CD4-positive, alpha-beta T cell treated with Interleukin-1 beta for 1 hour (primary cell): ENCODE measurements around the gene DLGAP4.
"Not testable (repeated sequence)": the region's sequence is repeated elsewhere in the genome, so short reads cannot be mapped to it uniquely, and the experiment has no call there.

ENCODE experiments used
- DNase-seq, 2 donors: peaks; one replicate each; pipeline ENCODE4 v3.0.0-alpha.2; 2020 to 2022

DLGAP4 gene

DNA sequence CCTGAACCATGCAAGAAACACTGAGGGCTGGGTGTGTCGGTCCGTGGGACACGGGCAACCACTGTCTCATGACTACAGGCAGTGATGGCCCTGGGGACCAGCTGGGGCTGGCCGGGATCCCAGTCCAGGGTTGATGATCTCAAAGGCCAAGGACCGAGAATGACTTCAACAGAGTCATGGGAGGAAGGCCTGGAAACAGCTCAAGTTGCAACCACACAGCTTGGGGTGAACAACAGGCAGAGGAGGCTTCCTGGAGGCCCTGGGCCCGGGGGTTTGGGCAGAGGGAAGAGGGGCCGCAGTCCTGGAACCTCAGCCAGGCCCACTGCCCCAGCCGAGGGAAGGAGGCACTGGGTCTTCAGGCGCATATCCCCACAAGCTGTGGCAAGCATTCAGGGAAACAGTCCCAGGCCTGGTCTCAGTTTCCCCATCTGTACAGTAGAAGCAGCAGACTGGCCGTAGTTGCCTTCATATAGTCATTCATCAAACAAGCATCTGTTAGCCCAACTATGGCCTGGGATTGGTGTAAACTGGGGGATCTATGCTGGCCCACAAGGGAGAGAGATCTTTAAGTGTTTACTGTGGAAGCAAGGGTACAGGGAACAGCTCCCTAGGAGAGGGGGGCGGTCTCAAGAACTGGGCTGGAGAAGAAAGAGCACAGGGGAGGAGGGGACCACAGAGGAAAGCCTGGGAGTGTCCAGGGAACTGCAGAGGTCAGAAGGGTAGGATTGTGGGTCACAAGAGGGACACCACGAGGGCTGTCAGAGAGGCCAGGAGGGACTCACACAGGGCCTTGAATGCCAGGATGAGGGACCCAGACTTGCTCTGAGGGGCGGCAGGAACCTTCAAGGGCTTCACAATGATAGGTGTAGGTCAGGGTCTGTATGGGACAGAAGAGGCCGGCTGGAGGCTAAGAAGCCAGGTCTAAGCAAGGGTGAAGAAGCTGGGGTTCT lies 237.3 kb downstream of the DLGAP4 start:
- DNase-seq, result no peak

DNA sequence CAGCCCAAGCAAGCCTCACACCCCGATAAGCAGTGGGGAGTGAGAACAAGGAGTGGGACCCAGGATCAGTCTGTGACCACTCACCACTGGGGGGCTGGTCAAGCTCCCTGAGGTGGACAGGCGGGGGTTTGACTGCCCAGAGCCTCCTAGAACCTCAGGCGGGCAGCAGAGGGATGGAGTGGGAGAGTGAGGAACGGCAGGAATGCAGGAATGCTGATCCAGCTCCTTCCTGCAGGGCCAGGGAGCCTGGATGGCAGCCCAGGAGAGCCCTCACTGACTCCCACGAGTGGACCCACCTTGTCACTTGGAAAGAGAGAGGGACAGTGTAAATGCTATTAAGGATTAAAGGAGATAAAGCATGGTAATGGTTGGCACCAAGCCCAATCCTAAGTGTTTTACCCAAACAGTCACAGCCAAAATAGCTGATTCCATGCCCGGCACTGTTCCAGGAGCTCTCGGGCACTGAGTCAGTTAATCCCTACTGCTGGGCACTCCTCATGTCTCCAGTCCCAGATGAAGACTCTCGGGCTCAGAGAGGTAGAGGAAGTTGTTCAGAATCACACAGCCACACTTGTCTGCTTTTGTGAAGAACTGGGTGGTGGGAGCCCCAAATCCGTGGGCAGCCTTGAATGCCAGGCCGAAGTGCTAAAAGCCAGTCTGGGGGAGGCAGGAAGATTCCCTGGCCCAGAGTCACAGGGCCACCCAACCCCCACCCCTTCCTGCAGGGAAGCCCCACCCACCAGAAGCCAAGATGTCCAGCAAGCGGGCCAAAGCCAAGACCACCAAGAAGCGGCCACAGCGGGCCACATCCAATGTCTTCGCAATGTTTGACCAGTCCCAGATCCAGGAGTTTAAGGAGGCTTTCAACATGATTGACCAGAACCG lies 238.2 kb downstream of the DLGAP4 start:
- DNase-seq, result no peak

DNA sequence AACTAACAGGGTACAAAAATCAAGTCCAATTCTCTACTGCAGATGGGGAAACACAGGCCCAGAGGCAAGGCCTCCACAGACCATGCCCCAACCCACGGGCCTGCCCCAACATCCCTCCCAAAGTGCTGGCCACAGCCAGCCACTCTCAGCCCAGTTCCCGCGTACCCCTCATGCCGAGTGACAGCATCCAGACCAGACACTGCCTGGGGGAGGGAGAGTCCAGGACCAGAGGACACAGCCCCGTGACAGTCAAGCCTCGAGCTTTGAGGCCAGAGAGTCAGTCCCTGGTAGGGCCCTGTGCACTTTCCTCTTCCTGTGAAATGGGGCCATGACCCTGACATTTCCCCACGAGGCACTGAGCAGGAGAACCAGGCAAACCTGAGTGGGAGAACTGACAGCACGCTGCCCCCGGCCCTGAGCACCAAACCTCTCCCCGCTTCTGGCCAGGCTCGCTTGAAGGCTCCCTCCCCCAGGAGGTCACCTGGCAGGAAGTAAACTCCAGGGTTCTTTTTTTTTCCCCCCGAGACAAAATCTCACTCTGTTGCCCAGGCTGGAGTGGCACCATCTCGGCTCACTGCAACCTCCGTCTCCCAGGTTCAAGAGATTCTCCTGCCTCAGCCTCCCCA lies 240.1 kb downstream of the DLGAP4 start:
- no peak for DNase-seq

DNA sequence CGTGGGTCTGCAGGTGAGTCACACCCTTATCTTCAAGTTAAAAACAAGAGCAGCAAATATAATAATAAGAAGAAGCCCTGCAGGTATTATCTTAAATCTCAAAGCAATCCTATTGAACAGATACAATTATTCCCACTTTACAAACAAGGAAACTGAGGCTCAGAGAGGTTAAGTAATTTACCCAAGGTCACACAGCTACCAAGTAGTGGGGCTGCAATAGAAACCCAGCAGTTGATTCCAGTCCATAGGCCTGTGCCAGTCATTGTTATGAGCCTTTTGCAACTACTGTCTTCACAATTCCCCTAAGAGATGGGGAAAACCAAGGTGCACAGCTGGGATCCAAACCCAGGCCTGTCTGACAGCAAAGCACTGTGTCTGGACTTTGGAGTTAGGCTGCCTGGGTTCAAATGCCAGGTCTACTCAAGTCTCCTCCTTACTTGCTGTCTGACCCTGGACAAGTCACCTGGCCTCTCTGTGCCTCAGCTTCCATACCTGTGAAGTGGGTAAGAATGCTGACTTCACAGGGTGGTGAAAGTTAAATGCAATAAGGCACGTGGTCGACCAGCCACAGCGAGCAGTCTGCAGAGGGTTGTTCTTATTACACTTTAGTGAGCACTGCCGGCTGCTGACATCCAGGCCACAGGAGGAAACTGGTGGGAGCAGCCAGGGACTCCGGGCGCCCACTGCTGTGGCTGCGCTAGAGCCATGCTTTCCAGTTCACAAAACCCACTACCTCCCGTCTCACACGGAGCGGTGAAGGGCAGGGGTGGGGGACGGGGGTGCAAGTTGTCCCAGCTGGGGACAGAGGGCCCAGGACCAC lies 241.3 kb downstream of the DLGAP4 start:
- no peak for DNase-seq

DNA sequence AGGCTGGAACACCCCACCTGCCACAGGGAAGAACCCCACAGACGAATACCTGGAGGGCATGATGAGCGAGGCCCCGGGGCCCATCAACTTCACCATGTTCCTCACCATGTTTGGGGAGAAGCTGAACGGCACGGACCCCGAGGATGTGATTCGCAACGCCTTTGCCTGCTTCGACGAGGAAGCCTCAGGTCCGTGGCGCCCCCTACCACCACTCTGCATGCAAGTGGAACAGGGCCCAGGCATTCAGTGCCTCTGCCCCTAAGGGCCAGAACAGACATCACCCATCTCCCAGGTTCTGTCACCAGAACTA lies 241.8 kb downstream of the DLGAP4 start:
- no peak for DNase-seq

DNA sequence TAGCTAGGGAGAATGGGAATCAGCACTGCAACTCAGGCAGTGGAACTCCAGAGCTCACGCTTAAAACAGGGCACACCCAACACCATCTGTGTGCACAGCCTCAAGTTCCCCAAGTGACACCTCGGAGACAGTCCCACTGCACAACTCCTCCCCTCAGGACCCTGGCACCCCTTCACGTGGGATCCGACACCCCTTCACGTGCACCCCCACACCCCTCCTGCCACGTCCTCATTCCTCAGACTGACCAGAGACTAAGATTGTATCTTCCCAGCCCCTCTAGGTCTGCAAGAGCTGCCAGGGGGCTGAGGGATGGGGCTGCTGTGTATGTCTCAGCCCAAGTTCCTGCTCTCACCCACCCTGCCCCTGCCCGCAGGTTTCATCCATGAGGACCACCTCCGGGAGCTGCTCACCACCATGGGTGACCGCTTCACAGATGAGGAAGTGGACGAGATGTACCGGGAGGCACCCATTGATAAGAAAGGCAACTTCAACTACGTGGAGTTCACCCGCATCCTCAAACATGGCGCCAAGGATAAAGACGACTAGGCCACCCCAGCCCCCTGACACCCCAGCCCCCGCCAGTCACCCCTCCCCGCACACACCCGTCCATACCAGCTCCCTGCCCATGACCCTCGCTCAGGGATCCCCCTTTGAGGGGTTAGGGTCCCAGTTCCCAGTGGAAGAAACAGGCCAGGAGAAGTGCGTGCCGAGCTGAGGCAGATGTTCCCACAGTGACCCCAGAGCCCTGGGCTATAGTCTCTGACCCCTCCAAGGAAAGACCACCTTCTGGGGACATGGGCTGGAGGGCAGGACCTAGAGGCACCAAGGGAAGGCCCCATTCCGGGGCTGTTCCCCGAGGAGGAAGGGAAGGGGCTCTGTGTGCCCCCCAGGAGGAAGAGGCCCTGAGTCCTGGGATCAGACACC lies 242.8 kb downstream of the DLGAP4 start:
- DNase-seq, result no peak

DNA sequence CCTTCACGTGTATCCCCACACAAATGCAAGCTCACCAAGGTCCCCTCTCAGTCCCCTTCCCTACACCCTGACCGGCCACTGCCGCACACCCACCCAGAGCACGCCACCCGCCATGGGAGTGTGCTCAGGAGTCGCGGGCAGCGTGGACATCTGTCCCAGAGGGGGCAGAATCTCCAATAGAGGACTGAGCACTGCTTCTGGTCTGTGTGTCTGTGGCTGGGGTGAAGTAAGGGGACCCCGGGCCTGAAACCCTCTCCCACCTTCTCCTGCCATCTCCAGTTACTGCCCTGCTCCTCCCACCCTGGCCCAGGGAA lies 243.4 kb downstream of the DLGAP4 start:
- no peak for DNase-seq

DNA sequence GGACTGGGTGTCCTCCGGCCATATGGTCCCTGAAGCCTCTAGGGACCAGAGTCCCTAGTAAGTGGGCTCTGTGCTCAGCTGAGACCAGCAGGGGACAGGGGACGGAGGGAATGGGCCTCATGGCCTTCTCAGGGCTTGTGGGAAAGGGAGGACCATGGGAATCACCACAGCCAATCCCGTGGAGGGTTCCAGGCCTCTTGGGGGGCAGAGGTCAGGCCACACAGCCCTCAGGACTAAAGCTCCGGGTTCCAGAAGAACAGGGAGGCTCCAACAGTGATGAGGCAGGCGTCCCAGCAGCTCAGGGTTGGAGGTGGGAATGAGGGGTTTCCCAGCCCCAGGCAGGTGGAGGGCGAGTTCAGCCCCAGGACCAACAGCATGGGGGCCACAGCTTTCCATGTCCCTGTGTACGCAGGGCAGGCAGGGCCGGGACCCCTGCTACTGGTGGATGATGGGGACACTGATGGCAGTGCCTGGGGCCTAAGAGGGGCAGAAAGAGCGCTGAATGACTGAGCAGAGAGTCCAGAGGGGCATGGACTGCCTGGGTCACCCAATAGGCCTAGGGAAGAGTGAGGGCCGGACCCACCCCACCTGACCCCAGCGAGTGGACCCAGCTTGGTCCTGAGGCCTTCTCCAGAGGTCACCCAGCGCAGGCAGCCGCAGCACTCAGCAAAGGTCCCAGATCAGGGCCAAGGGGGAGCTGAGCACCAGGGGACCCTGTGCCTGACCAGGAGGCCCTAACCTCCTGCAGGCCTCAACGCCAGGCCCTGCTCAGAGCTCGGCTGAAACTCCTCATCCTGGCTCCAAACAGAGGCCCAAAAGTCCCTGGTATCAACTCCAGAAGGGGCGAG lies 244.0 kb downstream of the DLGAP4 start:
- DNase-seq, result no peak

DNA sequence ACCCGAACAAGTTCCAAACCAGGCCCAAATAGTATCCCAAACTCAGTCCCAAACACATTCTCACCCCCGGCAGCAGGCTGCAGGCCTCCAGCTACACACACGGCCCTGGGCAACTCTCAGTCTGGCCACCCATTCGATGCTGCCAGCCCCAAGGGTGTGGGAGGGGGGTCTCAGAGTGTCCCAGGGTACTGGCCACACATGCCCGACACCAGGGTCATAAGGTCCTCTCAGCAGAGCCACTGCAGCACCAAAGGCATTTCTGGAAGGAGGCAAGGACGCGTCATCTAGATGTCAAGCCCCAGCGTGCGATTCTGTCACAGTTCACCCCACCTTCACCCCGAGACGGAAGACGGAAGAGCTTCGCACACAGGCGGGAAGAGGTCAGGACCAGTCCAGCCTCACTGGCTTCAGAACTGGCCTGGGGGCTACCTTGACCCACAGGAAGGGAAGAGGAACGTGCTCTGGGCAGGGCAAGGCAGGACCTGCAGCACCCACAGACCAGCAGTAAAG lies 244.7 kb downstream of the DLGAP4 start:
- DNase-seq, result no peak

DNA sequence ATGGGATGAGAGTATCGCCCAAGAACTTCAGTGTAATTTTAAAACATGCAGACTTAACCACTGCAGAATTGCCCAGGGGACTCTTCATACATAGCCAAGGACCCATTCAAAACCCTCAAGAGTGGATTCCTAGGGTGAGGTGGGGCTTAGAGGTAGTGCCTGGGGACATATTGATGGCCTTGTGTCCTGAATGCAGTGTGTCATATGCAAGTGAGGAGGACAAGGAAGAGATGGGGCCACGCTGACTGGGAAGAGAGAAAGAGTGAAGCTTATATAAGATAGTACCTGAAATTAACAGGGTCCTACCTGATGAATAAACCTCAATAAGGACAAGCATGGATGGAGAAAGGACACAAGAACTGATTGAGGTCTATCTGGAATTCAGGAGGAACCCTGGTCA lies 249.1 kb downstream of the DLGAP4 start:
- no peak for DNase-seq

DNA sequence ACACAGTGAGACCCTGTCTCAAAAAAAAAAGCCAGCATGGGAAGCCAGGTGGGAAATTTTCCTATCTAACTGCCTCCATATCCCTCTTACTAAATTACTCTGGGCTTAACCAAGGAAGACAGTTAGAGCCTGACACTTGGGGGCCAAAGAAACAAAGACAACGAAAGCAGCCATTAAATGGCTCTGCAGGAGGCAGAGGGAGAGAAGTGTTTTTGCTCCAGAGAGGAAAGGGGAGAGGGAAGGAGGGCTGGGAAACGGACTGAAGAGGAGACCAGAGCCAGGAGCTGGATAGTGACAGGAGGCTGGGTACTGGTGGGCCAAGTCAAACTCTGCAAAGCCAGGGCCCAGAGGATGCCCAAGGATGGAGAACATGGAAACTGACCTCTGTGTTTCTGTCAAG lies 256.6 kb downstream of the DLGAP4 start:
- DNase-seq, result no peak

DNA sequence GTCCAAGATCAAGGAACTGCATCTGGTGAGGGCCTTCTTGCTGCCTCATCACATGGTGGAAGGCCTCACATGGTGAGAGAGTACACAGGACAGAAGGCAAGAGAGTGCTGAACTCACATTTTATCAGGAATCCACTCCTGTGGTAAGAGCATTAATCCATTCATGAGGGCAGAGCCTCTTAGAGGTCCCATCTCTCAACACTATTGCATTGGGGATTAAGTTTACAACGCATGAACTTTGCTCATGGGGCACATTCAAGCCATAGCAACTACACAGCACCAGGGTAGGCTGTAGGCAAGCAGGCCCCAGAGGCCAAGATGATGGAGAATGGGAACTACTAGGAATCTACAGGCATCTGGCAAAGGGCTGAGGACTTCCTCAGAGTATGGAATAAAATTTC lies 257.2 kb downstream of the DLGAP4 start:
- no peak for DNase-seq

DNA sequence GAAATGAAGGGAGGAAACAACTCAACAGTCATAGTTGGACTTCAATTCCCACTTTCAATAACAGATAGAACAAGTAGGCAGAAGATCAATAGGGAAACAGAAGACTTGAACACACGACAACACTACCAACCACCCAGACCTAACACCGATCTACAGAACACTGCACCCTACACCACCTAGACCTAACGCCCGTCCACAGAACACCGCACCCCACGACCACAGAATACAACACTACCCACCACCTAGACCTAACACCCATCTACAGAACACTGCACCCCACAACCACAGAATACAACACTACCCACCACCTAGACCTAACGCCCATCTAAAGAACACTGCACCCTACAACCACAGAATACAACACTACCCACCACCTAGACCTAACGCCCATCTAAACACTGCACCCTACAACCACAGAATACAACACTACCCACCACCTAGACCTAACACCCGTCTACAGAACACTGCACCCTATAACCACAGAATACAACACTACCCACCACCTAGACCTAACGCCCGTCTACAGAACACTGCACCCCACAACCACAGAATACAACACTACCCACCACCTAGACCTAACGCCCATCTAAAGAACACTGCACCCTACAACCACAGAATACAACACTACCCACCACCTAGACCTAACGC lies 258.1 kb downstream of the DLGAP4 start:
- not testable (repeated sequence) for DNase-seq

DNA sequence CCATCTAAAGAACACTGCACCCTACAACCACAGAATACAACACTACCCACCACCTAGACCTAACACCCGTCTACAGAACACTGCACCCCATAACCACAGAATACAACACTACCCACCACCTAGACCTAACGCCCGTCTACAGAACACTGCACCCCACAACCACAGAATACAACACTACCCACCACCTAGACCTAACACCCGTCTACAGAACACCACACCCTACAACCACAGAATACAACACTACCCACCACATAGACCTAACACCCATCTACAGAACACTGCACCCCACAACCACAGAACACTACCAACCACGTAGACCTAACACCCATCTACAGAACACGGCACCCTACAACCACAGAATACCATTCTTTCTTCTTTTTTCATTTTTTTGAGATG lies 258.6 kb downstream of the DLGAP4 start:
- DNase-seq, result peak; percentile 40 to 41

DNA sequence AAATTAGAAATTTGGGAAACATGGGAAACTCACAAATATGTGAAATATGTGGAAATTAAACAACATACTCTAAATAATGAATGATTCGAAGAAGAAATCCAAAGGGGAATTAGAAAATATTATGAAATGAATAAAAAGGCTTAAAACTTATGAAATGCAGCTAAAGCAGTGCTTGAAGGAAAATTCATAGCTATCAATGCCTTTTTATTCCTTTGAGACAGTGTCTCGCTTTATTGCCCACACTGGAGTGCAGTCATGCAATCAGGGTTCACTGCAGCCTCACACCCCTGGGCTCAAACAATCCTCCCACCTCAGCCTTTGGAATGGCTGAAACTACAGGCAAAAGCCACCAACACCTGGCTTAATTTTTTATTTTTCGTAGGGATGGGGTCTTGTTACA lies 259.4 kb downstream of the DLGAP4 start:
- DNase-seq, result no peak

DNA sequence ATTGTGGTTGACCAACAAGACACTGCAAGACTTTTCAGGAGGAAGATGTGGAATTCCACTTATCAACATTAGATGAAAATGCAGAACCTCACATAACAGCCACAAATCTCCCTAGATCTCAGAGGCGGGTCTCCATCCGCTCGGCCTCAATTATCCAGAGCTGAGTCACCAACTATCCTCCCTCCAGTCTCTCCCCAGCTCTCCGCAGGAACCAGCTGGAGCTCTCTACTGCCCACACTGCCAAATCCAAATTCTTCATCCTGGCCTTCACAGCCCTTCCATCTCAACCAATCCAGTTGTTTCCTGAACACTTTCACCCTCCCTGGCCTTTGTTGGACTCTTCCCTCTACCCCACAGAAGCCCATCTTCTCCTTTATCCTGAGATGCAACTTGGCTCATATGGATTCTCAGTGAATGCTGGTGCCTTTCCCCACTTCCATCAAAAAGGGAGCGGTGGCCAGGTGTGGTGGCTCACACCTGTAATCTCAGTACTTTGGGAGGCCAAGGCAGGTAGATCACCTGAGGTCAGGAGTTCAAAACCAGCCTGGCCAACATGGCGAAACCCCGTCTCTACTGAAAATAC lies 263.8 kb downstream of the DLGAP4 start:
- no peak for DNase-seq

DNA sequence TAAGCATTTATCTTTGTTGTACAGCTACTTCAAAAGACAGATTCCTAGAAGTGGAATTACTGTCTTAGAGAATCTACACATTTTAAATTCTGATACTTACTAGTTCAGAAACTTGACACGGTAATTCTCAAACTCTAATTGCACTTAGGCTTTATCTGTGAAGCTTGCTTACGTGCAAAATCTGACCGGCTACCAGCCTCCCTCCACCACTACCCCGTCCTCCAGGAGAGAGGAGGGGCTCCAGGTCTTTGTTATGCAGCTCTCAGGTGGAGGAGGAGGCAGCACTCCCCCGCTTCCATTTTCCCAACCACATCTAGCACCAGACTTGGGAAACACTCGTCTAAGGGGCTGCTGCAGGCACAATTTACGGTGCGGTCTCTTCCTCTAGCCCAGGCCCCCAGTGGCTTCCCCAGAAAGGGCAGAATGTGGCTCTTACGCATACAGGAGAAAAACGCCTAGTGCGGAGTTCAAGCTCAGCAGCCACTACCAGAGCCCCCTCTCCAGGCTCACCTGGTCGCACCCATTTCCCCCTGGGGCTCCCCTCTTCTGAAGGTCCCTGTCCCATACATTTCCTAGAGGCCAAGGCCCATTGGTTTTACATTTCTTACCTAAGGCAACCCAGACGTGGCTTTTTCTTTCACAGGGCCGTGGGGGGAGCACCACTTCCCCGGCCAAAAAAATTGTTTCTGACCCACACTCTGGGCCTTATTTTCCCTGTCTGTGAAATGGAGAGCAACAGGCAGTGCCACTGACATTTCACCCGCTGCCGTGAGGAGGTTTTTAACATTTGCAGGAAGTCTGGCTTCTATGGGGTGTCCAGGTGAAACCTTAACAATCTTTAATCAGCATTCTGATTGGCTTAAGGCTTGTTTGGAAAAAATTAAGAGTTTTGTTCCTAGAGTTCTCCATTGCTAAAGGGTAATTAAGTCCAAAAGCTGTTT lies 265.7 kb downstream of the DLGAP4 start:
- no peak for DNase-seq

DNA sequence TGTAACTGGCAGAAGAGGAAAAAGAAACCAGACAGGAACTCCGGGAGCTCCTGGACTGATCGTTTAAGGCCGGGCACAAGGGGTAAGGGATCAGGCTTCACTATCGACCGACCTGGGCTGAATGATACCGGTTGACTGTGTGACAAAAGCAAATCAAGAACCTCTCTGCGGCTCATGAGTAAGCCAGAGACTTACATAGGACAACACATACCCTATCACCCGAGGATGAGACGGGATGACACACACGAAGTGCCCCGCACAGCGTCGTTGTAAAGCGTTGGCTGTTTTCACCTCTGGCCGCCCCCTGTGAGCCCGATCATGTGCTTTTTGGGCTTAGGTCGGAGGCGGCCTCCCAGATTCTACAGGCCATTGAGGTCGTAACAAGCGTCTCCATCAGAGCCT lies 266.6 kb downstream of the DLGAP4 start:
- DNase-seq, result peak; percentile 65 to 75
